ENCODE results near the gene MYBPC3.

The MYBPC3 gene

DNA sequence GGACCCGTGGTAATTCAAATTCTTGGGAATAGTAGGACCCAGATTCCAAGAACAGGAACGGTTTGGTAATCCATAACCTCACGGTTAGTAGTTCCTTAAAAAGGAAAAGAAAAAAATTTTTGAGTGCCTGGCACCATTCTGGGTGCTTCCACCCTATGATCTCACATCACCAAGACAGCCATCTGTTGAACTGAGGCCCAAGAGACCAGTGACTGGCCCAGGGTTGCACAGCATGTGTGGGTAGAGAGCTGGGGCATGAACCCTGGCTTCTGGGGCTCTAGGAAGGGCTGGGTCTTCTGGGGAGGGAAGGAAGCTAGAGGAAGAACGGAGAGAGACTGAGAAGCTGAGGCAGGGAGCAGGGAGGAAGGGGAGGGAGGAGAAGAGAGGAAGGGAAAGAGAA is 30.6 kb upstream of the MYBPC3 start:
- DNase-seq, result no peak

DNA sequence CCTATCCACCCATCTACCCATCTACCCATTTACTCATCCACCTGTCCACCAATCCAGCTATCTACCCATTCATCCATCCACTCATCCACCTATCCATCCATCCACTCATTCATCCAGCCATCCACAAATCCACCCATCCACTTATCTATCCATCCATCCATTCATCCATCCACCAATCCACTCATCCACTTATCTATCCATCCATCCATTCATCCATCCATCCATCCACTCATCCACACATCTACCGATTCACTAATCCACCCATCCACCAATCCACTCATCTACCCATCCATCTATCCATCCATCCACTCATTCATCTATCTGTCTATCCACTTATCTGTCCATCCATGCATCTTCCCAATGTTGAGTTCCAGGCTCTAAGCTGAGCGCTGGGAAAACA is 27.6 kb upstream of the MYBPC3 start:
- DNase-seq, result no peak

DNA sequence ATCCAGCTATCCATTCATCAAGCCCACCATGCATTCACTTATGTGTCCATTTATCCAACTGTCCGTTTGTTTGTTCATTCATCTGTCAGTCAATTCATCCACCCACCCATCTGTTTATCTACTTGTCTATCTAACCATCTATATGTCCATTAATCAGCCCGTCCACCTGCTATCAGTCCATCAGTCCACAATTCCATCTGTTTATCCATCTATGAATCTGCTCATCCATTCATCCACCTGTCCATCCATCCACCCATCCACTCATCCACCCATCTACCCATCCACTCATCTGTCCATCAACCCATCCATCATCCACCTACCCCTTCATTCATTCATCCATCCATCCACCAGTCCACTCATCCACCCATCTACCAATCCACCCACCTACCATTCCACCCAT is 26.8 kb upstream of the MYBPC3 start:
- DNase-seq, result no peak

DNA sequence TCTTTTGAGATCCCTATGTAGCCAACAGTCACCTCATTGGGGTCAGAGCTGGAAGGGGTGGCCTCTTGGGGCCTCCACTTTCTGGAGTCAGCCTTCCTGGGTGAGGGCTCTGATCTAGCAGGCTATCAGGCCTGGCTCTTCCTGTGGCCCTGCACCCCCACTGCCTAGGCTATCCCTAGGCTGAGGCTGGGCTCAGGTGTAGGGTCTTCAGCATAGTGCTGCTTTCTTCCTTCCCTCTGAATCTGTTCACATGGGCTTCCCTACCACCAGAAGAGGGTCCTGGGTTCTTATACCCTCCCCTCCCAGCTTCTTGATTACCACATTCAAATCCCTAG is 26.3 kb upstream of the MYBPC3 start:
- DNase-seq, result no peak

DNA sequence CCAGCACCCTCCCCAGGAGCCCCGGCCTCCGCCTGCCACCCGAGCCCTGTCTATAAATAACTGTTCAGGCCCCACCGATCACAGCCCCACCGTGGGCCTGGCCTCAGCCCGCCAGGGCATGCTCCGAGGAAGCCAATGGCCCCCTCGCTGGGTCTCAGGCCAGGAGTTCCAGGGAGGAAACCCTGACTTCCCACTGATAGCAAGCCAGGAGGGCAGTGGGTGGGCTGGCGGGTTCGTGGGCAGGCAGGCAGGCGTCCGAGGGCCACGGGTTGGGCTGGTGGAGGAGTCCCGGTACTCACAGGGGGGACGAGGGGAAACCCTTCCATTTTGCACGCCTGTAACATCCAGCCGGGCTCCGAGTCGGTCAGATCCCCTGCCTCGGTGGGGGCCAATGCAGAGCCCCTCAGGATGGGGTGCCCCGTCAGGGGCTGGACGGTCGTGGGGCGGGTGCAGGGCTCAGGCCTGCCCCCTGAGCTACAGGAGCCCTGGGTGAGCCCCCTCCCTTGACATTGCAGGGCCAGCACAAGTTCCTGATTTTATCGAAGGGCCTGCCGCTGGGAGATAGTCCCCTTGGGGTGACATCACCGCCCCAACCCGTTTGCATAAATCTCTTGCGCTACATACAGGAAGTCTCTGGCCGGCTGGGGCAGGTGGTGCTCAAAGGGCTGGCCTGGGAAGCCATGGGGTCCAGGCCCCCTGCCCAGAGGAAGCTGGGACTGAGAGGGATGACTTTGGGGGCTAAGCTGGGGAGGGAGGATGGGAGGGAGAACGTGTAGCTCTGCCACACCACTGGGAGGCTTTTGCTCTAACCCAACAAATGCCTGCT is 25.7 kb upstream of the MYBPC3 start, which contains the start of gene SPI1:
Gene SPI1, minus strand, starts transcription at position 538 of the 826 bp plus-strand sequence. Its CDS starts 194 bp downstream, at position 344.
- no peak for DNase-seq

DNA sequence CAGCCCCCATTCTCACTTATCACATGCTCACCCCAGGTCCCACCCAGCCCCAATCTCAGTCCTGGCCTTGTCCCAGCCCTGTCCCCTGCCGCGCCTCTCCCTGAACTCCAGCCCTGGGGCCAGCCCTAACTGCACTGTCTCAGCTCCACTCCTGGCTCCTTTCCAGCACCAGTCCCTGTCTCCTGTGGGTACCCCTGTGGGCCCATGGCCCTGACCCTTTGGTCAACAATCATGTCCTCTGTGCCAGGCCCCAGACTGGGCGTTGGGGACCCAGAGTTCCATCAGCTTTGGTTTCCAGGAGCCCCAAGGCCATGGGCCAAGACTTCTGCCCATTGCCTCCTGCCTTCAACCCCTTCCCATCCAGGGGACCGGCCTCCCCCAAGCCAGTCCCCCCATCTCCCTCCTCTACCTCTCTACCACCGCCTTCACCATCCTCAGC is 25.1 kb upstream of the MYBPC3 start:
- DNase-seq, result no peak

DNA sequence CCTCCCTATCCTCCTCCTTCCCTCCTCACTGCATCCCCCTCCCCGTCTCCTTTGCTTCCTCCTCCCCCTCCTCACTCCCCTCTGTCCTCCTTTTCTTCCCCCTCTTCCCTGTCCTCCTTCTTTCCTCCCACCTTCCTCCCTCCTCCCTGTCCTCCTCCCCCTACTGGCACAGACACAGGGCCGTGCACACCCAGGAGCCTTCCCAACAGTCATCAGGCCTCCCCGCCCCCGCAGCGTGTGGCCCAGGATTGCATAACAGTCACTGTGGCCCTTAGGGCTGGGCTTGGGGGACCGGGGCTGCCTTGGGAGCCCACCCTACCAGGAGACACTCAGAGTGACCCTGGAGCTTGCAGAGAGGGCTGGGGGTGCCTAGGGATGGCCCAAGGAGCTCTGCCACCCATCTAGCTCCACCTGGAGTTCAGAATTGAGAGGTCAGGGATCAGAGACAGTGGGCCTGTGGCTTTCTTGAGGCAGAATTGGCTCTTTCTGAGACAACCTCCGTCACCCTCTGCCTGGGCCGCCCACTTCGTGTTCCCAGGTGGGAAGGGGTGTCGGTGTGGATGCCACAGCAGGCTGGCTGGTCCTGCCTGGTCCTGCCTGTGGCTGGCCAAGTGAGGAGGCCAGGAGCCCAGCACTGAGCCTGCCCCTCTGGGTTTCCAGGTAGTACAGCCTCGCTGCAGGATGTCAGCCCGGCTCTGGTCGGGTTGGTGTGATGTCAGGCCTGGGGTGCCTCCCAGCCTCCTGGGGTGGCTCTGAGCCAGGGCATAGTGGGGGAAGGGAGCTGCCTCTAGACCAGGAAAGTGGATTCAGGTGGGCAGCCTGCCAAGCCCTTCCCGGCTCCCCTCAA is 24.2 kb upstream of the MYBPC3 start:
- DNase-seq, result no peak

DNA sequence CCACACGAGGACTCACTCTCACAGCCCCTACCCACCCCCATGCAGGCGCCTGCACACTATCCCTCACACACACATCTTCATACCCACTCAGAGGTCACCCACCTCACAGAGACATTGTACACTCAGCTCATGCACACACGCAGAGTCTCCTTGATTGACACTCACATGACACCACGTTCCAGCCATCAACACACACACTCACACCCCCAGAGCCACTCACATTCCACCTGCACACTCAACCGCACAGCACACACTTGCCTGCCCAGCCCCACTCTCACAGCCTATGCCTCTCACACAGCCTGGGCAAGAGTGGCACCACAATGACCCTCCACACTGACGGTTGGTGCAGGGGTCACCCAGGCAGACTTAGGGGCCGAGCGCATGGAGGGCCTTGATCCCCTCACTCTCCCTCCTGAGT is 23.6 kb upstream of the MYBPC3 start:
- DNase-seq, result no peak

DNA sequence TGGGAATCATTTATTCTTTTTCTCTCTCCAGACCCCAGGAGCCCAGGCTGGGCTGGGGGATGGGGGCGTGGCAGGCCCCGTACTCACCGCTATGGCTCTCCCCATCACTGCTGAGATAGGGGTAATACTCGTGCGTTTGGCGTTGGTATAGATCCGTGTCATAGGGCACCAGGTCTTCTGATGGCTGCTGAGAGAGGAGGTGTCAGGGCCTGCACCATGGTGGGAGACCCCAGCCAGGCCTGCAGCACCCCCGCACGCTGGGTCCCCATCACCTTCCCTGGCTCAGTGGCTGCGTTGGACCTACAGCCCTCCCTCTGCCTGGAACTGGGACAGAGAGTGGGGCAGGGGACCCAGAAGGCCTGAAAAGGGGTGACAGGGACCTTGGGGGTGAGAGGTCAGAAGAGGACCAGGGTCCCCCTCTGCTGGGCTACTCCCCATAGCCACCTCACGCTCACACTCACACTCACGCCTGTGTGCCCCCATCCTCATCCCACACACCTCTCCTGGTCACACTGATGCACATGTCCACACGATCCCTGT is 23.1 kb upstream of the MYBPC3 start:
- no peak for DNase-seq

DNA sequence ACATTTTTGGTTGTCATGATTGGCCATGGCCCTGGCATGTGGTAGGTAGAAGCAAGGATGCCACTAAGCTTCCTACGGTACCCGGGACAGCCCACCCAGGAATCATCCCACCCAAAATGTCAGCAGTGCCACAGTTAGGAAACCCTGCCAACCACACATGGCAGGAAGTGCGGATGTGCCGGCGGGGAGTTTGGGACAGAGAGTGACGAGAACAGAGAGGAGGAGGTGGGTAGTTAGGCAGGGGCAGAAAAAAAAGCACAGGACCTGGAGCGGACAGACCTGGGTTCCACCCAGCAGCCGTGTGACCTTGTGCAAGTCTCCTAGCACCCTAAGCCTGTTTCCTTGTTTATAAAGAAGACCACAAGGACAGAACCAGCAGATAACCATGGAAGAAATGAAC is 22.5 kb upstream of the MYBPC3 start:
- DNase-seq, result no peak

DNA sequence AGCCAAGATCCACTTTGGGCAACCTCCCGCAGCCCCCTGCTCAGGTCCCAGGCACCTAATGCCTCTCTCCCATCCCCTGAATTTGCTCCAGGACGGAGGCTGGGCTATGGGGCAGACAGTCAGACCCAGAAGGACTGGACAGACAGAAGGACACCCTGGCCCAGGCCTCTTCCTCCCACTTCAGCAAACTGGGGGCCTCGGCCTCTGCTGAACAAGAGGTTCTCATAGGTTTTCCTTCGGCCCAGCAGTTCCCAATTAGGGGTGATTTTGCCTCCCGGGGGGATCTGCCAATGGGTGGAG is 22.2 kb upstream of the MYBPC3 start:
- no peak for DNase-seq

DNA sequence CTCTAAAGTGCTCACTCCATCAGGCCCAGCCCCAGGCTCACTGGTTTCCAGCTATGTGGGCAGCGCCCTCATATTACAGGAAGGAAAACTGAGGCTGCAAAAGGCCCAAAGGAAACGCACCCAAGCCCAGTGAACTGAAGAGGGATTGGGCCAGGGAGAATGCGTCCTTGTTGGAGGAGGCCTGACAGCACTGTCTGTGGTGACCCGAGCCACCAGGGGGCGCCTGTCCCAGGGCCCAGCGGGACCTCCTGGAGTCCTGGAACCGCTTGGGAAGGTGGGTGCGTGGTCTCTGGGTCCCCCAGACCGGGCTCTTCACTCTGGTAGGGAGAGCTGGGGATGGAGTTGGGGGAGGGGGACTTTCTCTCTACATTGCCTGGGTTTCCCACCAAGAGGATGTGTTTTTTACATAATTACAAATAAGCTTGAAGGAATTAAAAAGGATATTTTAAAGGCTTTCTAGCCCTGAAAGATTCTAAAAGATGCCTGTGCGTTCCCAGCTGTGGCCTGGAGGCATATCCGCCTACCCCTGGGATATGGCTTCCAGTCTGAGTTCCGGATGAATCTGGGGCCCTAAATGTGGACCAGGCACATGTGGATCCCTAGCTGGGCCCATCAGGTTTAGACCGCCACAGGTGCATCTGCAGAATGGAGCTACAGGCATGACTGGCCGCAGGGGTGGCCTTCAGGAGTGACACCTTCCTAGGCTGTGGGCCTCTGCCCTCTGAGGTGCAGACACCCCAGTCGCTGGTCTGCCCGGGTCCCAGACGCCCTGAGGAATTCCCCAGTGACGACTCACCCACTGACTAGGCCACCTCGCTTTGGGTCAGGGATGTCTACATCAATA is 21.6 kb upstream of the MYBPC3 start:
- peak; percentile 87 for DNase-seq

DNA sequence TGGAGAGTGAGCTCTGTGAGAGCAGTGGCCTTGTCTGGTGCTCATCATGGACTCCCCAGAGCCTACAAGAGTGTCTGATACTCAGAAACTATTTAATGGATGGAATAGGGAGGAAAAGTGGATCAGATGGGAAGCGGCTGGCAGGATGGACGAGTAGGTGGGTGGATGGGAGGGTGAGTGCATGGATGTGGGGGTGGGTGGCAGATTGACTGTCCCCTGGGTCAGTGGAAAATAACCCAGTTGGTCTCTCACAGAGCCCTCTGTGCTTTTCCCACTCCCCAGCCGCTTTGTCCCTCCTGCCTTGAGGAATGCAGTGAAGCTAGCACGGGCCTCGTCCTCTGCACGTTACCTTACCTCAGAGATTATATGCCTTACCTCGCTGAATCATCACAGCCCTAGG is 19.9 kb upstream of the MYBPC3 start:
- no peak for DNase-seq

DNA sequence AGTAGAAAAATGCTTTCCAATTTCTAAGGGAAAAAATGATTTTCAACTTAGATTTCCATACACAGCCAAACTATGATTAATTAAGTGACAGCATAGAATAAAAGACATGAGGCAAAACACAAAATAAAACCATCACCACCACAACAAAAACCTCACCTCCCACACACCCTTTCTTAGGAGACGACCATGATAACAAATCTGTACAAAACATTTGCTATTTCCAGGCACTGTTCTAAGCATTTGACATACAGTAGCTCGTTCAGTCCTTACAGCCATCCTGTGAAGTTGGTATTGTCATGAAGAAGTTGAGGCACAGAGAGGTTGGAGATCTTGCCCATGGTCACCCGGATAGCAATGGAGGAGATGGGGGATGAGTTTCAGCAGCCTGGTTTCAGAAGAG is 17.2 kb upstream of the MYBPC3 start:
- no peak for DNase-seq

DNA sequence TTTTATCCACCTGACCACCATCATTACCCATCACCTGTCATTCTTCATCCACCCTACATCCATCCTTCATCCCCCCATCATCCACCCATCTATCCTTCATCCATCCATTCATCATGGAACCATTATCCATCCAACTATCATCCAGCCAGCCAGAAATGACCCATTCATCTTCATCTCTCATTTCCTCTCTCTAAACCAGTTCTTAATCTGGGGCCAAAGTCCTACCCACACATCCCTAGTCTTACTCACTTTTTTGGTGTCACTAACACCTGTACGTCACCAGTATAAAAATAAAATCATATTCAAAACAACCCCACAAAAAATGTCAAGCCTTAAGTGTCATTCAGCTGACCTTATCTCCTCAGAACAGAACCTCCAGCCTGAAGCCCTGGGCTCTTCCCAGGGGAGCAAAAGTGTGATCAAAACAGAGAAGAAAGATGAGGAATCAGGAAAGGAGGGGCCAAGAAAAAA is 13.6 kb upstream of the MYBPC3 start:
- DNase-seq, result no peak

DNA sequence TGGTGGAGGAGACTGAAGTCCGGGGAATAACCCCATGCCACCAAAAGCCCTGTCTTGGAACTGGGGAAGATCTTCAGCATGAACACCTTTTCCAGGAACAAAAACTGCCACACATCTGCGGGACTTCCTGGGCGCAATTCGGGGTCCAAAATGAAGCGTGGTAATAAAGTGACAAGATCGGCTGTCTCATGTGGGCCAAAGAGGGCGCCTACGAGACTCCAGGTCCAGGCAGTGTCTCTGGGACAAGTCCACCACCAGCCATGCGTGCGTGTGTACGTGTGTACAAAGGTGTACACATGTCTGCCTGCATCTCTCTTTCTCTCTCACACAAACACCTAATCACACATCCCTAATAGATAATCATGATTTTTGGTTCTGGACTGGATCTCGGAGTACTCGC is 8.9 kb upstream of the MYBPC3 start:
- no peak for DNase-seq

DNA sequence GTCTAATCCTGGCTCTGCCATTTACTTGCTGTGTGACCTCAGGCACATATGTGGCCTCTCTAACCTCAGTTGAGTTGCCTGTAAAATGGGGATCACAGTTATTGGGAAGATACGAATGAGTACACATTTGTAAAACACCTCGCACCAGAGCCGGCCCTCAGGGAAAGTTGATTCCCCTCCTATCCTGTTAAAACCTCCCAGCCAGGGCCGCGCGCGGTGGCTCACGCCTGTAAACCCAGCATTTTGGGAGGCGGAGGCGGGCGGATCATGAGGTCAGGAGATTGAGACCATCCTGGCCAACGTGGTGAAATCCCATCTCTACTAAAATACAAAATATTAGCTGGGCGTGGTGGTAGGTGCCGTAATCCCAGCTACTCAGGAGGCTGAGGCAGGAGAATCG is 7.8 kb upstream of the MYBPC3 start:
- DNase-seq, result no peak

DNA sequence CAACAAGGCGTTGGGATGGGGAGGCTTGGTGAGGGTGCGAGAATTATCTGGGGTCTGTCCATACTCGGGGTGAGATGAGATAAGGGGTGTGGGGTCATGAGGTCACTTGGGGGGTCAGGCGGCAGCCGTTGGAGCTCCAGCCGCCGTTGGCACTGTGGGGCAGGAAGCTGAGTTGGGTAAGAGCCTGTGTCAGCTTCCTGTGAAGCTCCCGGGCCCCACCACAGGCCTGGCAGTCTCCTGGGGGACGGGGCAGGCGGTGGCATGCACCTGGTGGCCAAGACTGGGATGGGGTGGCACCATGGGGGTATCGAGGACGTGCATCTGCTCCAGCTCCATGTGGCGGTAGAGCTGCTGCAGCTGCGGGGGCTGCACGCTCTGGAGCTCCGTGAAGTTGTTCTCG is 7.1 kb upstream of the MYBPC3 start:
- no peak for DNase-seq

DNA sequence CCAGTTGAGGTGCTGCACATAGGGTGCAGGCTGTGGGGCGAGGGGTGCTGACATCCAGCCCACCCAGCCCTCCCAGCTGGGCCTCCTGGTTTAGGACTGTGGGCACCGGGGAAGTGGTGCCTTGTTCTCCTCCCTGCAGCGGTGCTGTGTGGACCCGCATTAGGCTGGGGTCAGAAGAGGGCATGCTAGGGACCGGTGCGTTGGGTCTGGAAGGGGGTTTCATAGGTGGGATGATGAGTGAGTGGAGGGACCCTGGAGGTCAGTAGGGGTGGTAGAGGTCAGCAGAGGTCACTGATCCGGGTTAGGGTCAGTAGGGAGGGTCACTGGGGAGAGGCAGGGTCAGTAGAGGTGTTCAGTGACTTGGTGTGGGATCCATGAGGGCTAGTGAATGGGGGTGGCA is 6.7 kb upstream of the MYBPC3 start:
- no peak for DNase-seq

DNA sequence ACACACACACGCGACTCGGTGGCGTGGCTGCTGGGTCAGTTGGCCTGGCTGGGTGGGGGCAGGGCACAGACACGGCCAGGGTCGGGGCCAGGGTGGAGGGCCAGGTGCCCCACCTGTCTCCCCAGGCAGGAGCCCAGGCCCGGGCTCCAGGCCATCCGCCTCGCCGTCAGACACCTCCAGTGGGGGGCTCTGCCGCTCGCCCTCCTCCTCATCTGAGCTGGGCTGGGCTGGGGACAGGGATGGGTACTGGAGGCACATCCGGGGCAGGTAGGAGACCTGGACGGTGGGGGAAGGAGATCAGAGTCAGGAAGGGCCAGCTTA is 6.2 kb upstream of the MYBPC3 start:
- no peak for DNase-seq

DNA sequence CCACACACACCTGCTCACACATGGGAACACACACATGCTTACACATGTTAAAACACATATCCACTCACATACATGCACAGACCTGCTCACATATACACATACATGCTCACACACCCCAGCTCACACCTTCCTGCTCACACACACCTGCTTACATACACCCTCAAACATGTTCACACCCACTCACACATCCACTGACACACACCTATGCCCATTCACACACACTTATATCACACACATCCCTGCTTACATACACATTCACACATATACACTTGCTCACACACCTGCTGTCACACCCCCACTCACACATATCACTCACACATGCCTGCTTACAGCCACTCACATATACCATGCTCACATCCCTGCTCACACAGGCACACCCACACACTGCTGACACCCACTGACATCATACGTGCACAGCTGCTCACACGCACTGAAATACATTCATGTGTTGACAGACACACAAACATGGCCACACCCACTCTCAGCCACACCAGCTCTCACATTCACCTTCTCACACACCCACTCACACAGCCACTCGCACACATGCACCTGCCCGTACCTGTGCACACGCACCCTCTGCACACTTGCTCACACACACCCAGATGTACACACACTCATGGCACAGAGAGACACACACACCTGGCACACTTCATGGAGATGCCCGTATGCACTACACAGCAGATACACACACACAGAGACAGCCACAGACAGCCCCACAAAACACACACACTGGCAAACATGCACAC is 5.7 kb upstream of the MYBPC3 start:
- no peak for DNase-seq

DNA sequence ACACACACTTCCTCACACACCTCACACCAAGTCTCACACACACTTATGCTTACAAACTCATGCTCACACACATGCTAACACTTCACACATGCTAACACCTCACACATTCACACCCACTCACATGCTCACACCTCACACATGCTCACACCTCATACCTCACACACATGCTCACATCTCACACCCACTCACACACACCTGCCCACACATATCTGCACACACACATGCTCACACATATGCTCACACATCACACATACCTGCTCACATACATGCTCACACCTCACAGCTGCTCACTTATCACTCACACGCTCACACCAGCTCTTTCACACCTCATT is 4.5 kb upstream of the MYBPC3 start:
- DNase-seq, result no peak

Data from stimulated activated CD4-positive, alpha-beta T cell treated with anti-CD3 and anti-CD28 coated beads, Interleukin-4, amount 100 ng/mL, for 24 hours (primary cell).